GM19023 (cell line): ENCODE results near the gene ENTHD1.
"Not testable (repeated sequence)": the region's sequence is repeated elsewhere in the genome, so short reads cannot be mapped to it uniquely, and the experiment has no call there.

Experiments
- ATAC-seq: cut with Tn5 transposase; IDR thresholded peaks from one replicate; pipeline ENCODE4 v1.9.1; 2021; ENCODE audit warnings: mild to moderate bottlenecking, moderate library complexity; ENCODE audit not compliant: unreplicated experiment

ENTHD1 gene

DNA sequence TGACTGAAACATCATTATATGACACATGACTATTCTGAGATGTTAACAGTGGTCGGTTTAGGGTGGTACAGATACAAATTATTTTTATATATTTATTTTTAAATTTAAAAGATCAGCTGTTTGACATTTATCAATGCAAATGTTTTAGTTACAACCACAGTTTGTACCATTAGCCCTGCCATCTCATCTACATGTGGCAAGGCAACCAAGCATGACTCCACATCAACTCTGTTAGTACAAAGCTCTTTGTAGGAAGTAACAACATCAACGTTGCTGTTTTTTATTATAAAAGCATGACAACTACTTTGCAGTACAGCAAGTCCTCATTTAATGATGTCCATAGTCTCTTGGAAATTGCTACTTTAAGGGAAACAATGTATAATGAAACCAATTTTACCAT lies 40.8 kb downstream of the ENTHD1 start:
- no peak for ATAC-seq

GRCh38 chr22:39851606-39852315 lies 41.8 kb downstream of the ENTHD1 start:
- ATAC-seq = no peak

GRCh38 chr22:39847477-39847876 lies 46.1 kb downstream of the ENTHD1 start:
- ATAC-seq = no peak

DNA sequence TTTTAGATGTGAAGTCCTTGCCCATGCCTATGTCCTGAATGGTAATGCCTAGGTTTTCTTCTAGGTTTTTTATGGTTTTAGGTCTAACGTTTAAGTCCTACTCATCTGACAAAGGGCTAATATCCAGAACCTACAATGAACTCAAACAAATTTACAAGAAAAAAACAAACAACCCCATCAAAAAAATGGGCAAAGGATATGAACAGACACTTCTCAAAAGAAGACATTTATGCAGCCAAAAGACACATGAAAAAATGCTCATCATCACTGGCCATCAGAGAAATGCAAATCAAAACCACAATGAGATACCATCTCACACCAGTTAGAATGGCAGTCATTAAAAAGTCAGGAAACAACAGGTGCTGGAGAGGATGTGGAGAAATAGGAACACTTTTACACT lies 47.0 kb downstream of the ENTHD1 start:
- ATAC-seq = not testable (repeated sequence)

GRCh38 chr22:39845529-39845928 lies 48.0 kb downstream of the ENTHD1 start:
- no peak for ATAC-seq

DNA sequence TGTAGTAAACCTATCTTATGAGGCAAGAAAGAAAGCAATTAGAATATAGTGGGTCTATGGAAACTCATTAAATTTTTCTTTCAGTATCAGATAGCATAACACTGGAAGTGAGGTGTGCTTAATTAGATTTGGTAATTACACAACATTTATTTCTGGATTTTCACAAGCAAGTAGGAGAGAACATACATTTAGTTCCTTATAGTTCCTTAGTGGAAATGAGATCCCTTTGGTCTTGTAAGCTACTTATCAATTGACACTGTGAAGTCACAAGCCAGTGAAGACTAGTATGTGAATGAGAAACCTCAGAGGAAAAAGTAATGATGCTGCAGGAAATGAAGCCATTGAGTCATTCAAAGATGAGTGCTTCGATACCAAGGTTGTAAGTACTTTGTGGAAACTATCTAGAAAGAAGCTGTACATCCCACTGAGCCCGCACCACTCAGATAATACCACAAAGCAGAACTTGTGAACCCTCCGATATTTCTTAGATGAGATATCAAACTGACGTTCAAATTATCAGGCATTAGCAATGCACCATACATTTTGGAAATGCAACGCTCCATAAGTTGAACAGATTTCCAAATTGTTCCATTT lies 53.5 kb downstream of the ENTHD1 start:
- ATAC-seq = no peak

DNA sequence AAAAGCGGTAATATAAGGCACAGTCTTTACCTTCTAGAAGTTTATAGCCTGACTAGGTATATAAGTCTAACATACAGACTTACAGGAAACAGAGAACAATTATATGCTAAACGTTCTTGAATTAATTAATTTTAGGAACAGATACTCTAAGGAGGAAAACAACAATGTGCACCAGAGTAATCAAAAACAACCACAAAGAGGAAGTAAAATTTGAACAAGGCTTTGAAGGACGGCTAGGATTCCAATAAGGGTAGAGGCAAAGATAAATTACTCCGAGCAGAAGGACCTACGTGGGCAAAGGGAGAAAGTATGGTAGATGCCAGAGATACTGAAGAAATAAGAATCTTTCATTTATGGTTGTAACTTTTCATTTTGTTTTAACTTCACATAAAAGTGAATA lies 54.4 kb downstream of the ENTHD1 start:
- ATAC-seq = no peak

- ATAC-seq = no peak
Observed at GRCh38 chr22:39833610-39834009, 60.0 kb downstream of the ENTHD1 start.

- ATAC-seq = no peak
Observed at GRCh38 chr22:39833093-39833492, 60.5 kb downstream of the ENTHD1 start.

DNA sequence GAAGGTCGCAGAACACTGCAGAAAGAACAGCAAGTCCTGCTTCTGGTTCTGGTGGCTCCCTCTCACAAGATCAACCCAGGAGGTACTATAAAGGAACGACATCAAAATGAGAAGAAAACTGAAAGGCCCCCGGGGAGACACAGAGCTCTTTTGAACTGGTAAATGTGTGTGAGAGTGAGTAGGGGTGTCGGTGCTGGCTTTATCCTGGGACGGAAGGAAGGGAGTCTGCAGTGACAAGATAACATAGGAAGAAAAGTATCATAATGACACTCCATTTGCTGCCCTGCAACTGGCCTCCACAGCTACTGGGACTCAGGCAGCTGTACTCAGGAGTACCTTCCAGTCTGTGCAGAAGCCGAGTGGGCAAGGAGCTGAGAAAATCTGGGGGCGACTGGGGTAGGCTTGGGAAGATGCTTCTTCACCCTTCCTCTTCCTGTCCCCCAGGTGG lies 60.9 kb downstream of the ENTHD1 start:
- no peak for ATAC-seq

GRCh38 chr22:39825661-39826102 lies 67.9 kb downstream of the ENTHD1 start:
- ATAC-seq = no peak

DNA sequence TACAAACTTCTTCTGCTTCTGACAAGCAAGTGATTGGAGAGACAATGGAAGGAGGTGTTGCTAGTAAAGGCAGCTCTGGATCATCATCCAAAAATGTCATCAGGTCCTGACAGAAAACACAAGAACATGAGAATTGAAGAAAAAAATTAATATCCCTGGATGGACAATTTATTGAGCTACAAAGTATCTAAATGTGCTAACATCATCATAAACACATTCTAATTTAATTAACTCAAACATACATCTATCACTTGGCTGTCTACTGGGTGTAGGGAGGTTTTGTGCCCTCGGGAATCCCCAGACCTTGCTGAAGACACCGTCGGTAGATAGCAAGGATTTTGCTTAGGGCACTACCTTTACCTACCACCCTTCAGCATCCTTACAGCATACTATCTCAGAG lies 72.6 kb downstream of the ENTHD1 start:
- no peak for ATAC-seq

DNA sequence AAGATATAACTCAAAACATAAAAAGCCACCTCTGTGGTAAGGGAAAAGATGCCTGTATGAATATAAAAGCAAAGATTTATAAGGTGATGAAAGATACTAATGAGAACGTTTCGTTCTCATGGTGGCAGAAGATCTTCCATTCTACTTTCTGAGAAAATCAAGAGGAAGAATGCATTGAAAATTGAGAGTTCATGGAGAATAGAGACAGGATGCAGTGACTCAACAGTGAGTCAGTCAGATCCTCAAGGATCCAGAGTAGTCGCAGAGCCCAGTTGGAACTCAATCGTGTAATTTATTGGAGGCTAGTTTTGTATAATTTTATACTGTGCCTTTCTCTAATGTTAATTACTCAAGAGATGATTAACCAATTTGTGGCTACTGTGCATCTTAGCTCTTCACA lies 73.3 kb downstream of the ENTHD1 start:
- no peak for ATAC-seq

GRCh38 chr22:39819429-39819828 lies 74.1 kb downstream of the ENTHD1 start:
- ATAC-seq = no peak

- ATAC-seq = no peak
Observed at GRCh38 chr22:39818094-39818493, 75.5 kb downstream of the ENTHD1 start.

DNA sequence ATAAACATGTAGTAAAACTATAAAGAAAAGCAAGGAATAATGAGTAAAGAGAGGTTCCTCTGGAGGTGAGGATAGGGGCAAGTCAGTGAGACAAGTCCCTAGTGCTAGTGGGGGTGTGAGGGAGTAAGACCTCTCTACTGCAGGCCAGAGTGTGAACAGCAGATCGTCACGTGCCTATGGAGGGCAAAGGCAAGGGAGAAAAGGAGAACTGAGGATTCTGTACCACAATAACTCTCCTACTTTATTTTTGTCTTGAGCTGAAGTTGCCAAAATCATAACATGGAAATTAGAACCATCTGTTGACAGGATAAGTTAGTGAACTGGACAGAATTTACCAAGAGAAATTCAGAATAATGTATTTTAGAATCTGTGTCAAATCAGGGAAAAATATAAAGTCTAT lies 77.6 kb downstream of the ENTHD1 start:
- no peak for ATAC-seq

DNA sequence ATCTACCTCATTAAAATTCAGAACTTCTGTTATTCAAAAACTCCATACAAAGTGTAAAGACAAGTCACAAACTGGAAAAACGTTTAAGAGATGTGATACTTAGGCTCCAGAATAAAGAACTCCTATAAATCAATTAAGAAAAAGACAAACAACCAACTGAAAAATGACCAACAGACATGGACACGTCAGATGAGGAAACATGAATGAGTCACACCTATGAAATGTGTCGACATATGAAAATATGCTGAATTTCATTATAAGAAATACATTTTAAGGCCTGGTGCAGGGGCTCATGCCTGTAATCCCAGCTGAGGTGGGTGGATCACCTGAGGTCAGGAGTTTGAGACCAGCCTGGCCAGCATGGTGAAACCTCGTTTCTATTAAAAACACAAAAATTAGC lies 78.7 kb downstream of the ENTHD1 start:
- no peak for ATAC-seq

DNA sequence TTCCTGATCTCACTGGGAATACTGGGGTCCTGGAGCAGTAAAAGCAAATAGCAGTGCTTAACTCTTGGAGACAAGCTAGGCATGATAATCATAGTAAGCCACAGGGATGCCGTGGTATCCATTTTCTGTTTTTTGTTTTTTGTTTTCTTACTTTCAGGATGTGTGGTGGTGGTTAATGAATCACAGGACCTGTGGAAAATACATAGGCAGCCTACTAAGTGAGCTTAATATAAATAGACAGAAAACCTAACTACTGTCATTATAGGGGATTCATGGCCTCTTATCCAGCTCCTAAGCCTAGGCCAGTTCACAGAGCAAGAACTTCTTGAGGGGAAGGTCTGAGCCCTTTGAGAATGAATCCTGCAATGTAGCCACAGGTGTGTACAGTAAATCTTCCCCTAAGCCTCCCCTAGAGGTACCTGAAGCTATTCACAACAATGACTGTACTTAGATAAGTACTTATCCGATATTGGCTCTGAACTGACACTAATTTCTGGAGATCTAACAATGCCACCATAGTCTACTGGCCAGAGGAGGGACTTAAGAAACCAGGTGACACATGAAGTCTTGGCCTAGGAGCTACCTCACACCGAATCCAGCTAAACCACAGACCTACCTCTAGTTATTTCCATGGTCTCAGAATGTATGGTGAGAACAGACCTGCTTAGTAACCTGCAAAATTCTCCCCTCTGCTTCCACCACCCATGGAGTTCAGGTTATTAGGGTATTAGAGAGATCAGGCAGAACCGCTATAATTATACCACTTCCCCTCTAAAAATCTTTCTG lies 83.6 kb downstream of the ENTHD1 start:
- no peak for ATAC-seq

DNA sequence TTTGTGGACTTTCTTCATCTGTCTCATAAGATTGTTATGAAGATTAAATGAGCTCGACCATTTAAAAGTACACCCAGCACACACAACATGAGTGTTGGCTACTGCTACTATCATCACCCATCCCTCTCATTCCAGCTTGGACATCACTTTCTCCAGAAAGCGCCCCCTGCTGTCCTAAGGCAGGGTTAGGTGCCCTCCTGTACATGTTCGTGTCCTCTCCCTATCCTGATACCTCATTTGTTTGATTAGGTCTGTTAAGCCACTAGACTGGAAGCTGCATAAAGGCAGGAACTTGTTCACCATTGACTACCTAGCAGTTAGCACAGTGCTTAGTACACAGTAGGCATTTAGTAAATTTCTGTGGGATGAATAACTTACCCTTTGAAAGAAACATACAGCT lies 85.5 kb downstream of the ENTHD1 start:
- ATAC-seq = no peak

GRCh38 chr22:39806109-39806508 lies 87.5 kb downstream of the ENTHD1 start:
- no peak for ATAC-seq

- ATAC-seq = no peak
Observed at GRCh38 chr22:39805117-39805516, 88.4 kb downstream of the ENTHD1 start.

DNA sequence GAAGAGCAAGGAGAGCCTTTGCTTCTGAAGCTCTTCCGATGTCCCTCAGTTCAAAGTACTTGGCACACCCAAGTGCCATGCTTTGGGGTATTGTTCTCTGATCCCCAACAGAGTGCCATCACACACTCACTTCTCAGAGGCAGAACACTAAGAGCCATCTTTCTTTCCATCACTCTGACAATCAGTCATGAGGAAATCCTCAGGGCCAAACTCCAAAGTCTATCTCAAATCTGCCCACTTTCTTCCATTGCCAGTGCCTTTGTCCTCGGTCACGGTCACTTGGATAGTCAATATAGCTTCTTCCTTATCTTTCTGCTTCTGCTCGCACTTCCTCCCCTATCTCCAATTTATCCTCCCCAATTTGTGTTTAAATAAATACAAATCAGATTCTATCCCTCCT lies 90.9 kb downstream of the ENTHD1 start:
- no peak for ATAC-seq
